Smooth muscle cell (in vitro differentiated cells): ENCODE data around the gene WNT2B. TPM values are rescaled to one million over a fixed set of nuclear protein-coding genes. Genes with fewer than 3 reads are reported as not detected.

Source experiments
- DNase-seq: peaks from one replicate; lab custom pipeline; 2025; ENCODE audit not compliant: unreplicated experiment; lab: John Stamatoyannopoulos, UW
- H2AFZ ChIP-seq: fragments of 200-600 bp; sonication (generic); 2 replicates; pipeline ENCODE4 v1.6.0; 2016; ENCODE audit warnings: antibody characterized with exemption, low read depth, mild to moderate bottlenecking
- H3F3A ChIP-seq: fragments of 200-600 bp; sonication (generic); 2 replicates; pipeline ENCODE4 v1.6.0; 2017; ENCODE audit warnings: antibody characterized with exemption, low read depth
- H3K27ac ChIP-seq: fragments of 200-600 bp; sonication (generic); 2 replicates; pipeline ENCODE4 v1.5.1; 2016; ENCODE audit warnings: low read depth, mild to moderate bottlenecking
- H3K27me3 ChIP-seq: fragments of 200-600 bp; sonication (generic); 2 replicates; pipeline ENCODE4 v1.6.1; 2016; ENCODE audit warnings: low read depth, mild to moderate bottlenecking
- H3K36me3 ChIP-seq: fragments of 200-600 bp; sonication (generic); 2 replicates; pipeline ENCODE4 v1.5.1; 2016; ENCODE audit warnings: low read depth
- H3K4me1 ChIP-seq: fragments of 200-600 bp; sonication (generic); 2 replicates; pipeline ENCODE4 v1.5.1; 2016; ENCODE audit warnings: low read depth
- H3K4me2 ChIP-seq: fragments of 200-600 bp; sonication (generic); 2 replicates; pipeline ENCODE4 v1.6.0; 2016; ENCODE audit warnings: mild to moderate bottlenecking
- H3K4me3 ChIP-seq: fragments of 200-600 bp; sonication (generic); 2 replicates; pipeline ENCODE4 v1.5.1; 2016; ENCODE audit warnings: mild to moderate bottlenecking
- H3K79me2 ChIP-seq: fragments of 200-600 bp; sonication (generic); 2 replicates; pipeline ENCODE4 v1.6.0; 2016; ENCODE audit warnings: low read depth, mild to moderate bottlenecking
- H3K9ac ChIP-seq: fragments of 200-600 bp; sonication (generic); 2 replicates; pipeline ENCODE4 v1.6.0; 2016; ENCODE audit warnings: low read depth
- H3K9me3 ChIP-seq: fragments of 200-600 bp; sonication (generic); replicated peaks from 2 replicates; pipeline ENCODE4 v1.5.1; 2016; ENCODE audit warnings: low read depth
- H4K20me1 ChIP-seq: fragments of 200-600 bp; sonication (generic); 2 replicates; pipeline ENCODE4 v1.6.0; 2016; ENCODE audit warnings: low read depth
- WGBS: methylation state at CpG from one replicate; pipeline ENCODE4 v1.1.7; 2016; ENCODE audit warnings: low lambda C conversion rate; 5-methylcytosine and 5-hydroxymethylcytosine counted together
- polyA plus RNA-seq: library from polyadenylated mRNA; unstranded; fragments of >200 nt; fragmentation: Nextera tagmentation; extraction: Ambion mirVana; gene quantifications from 2 replicates; pipeline ENCODE4 v1.2.1, GENCODE V29; 2016
- total RNA-seq: library from RNA; depleted of rRNA; stranded (reverse); fragments of >200 nt; gene quantifications from 2 replicates; pipeline ENCODE4 v1.2.3, GENCODE V29; 2014
- TF ChIP-seq, protein P1 (sequence below): fragments of 200-600 bp; sonication (generic); IDR thresholded peaks from 2 replicates; pipeline ENCODE4 v1.5.1; 2017; ENCODE audit warnings: borderline replicate concordance, mild to moderate bottlenecking, antibody characterized with exemption; ENCODE audit not compliant: insufficient read depth, poor library complexity, severe bottlenecking

WNT2B gene
- total and polyA plus RNA-seq, 2 experiments from 2014 or later = 0.41 to 1.8 TPM

DNA sequence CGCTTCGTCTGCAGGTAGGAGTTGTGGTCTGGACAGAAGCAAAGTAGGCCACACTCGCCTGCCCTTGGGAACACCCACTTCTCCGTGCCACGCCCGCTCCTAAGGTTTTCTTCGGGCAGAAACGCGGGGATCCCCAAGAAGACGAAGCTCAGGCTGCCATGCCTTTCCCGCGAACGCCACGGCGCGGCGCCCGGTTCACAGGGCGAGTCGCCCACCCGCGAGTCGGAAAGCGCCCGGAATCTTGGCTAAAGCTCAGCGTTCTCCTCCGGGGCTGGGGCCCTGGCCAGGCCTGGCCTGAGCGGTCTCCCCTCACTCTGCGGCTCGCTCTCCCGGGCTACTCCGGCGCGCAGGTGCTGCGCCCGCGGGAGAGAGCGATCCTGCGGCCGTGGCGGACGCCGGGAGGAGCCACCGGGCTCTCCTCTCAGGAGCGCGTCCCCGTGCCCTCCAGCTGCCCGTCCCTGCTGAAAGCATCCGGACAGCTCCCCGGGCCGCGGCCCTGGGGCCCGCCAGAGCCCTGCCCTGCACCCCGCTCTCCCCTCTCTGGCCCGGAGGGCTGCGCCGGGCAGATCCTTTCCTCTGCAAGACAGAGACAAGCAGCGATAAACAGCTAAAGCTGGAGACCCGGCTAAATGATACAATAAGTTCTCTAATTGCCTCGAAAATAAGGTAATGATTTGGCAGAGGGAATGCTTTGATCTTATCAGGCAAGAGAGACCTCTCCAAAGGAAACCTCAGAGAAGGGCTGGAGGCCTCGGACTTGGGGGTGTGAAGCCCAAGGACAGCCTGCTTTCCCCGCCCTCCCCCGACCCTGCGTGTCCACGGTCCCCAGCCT, 6.7 kb upstream of the WNT2B start:
- 5% methylated on average over 57 of the region's 65 CpGs for WGBS
- Histone ChIP-seq H3F3A (no peaks in the 10 kb centered on the region), H3K9ac (no peak overlapping the region), H3K9me3 (no peaks in the 10 kb centered on the region), H3K4me1 (peaks cover 18% of the 10 kb centered on the region), H2AFZ (no peak overlapping the region), H3K4me2 (peak overlapping the region; percentile 99), H3K79me2 (no peaks in the 10 kb centered on the region), H4K20me1 (no peaks in the 10 kb centered on the region), H3K4me3 (peak overlapping the region; percentile 66), H3K27ac (no peak overlapping the region), H3K27me3 (peaks cover 45% of the 10 kb centered on the region), H3K36me3 (no peaks in the 10 kb centered on the region)
- DNase-seq = peak; percentile 53
- TF ChIP-seq, protein P1, sequence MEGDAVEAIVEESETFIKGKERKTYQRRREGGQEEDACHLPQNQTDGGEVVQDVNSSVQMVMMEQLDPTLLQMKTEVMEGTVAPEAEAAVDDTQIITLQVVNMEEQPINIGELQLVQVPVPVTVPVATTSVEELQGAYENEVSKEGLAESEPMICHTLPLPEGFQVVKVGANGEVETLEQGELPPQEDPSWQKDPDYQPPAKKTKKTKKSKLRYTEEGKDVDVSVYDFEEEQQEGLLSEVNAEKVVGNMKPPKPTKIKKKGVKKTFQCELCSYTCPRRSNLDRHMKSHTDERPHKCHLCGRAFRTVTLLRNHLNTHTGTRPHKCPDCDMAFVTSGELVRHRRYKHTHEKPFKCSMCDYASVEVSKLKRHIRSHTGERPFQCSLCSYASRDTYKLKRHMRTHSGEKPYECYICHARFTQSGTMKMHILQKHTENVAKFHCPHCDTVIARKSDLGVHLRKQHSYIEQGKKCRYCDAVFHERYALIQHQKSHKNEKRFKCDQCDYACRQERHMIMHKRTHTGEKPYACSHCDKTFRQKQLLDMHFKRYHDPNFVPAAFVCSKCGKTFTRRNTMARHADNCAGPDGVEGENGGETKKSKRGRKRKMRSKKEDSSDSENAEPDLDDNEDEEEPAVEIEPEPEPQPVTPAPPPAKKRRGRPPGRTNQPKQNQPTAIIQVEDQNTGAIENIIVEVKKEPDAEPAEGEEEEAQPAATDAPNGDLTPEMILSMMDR = peak; percentile 55

GRCh38 chr1:112502826-112503225, 5.9 kb upstream of the WNT2B start:
- TF ChIP-seq, protein P1 = no peak
- H3K4me3 ChIP-seq = no peak overlapping the region
- no peak for DNase-seq
- peaks cover 18% of the 10 kb centered on the region for H3K4me1 ChIP-seq
- H3K79me2 ChIP-seq = no peaks in the 10 kb centered on the region
- H3K27ac ChIP-seq = no peak overlapping the region
- H3F3A ChIP-seq = no peaks in the 10 kb centered on the region
- peak overlapping the region; percentile 99 for H3K4me2 ChIP-seq
- no peaks in the 10 kb centered on the region for H4K20me1 ChIP-seq
- H3K36me3 ChIP-seq = no peaks in the 10 kb centered on the region
- peaks cover 53% of the 10 kb centered on the region for H3K27me3 ChIP-seq
- no peak overlapping the region for H3K9ac ChIP-seq
- no peak overlapping the region for H2AFZ ChIP-seq
- no peaks in the 10 kb centered on the region for H3K9me3 ChIP-seq
- WGBS = 33% methylated on average over 2 of the region's 2 CpGs

- no peaks in the 10 kb centered on the region for H3K36me3 ChIP-seq
- no peak overlapping the region for H3K4me3 ChIP-seq
- DNase-seq = no peak
- H3K79me2 ChIP-seq = no peaks in the 10 kb centered on the region
- H3K9ac ChIP-seq = no peak overlapping the region
- peaks cover 18% of the 10 kb centered on the region for H3K4me1 ChIP-seq
- no peaks in the 10 kb centered on the region for H4K20me1 ChIP-seq
- no peak overlapping the region for H3K27ac ChIP-seq
- H3K27me3 ChIP-seq = peaks cover 66% of the 10 kb centered on the region
- no peak overlapping the region for H2AFZ ChIP-seq
- TF ChIP-seq, protein P1 = no peak
- WGBS = 78% methylated on average over 10 of the region's 11 CpGs
- H3K4me2 ChIP-seq = no peak overlapping the region
- no peaks in the 10 kb centered on the region for H3K9me3 ChIP-seq
- no peaks in the 10 kb centered on the region for H3F3A ChIP-seq
Observed at GRCh38 chr1:112504001-112504660, 4.6 kb upstream of the WNT2B start.
